ENCODE data around the gene EIF3A.

DNA sequence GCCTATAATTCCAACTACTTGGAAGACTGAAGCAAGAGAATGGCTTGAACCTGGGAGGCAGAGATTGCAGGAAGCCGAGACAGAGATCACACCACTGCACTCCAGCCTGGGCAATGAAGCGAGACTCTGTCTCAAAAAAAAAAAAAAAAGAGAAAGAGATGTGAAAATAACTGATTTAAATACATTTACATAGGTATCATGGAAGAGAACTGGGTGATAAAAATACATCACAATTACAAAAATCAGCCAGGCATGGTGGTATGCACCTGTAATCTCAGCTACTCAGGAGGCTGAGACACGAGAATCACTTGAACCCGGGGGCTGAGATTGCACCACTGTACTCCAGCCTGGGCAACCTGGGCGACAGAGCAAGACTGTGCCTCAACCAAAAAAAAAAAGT is 31.3 kb downstream of the EIF3A start:
- TF ChIP-seq EP300 (IDR thresholded peaks at IDR 0.05) (no peak), CTCF (IDR thresholded peaks at IDR 0.05) (no peak), POLR2A (IDR thresholded peaks at IDR 0.05; ENCODE audit: low read depth) (no peak)

All from esophagus muscularis mucosa (tissue), 4 donors.